MV-4-11 (cell line): Measurements from ENCODE around the gene CLCA4.

Source experiments
- DNase-seq: peaks from one replicate; lab custom pipeline; 2025; lab: John Stamatoyannopoulos, UW

CLCA4 gene

GRCh38 chr1:86618358-86618757 lies 71.5 kb downstream of the CLCA4 start:
- DNase-seq, result no peak

GRCh38 chr1:86619313-86619712 lies 72.4 kb downstream of the CLCA4 start:
- DNase-seq, result no peak

GRCh38 chr1:86621286-86621685 lies 74.4 kb downstream of the CLCA4 start:
- no peak for DNase-seq
